Measurements from ENCODE around the gene TMEM143.

The TMEM143 gene

DNA sequence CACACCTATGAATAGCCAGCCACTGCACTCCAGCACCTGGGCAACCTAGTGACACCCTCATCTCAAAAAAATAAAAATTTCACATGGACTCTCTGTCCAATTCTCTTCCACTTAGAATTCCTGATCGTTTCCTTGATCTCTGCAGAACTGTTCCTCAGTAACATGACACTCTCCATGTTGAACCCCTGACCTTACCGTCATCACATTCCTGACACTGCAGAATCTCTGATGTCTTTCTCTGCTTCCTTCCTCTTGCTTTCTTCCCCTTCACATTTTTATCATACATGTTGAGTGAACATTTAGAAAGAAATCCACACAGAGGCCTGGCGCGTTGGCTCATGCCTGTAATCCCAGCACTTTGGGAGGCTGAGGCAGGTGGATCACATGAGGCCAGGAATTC lies 78.8 kb downstream of the TMEM143 start:
- TF ChIP-seq CTCF (conservative IDR thresholded peaks at IDR 0.05): no peak

GRCh38 chr19:48283908-48284307 lies 79.8 kb downstream of the TMEM143 start:
- H3K27ac ChIP-seq: no peak overlapping the region
- no peak for TF ChIP-seq CTCF (conservative IDR thresholded peaks at IDR 0.05)

More for the DNA sequence above, 78.8 kb downstream of the TMEM143 start:
- H3K27ac ChIP-seq: no peak overlapping the region

All from VCaP (cell line).